IMR-90 (cell line): ENCODE measurements around the gene SBF2.

ENCODE experiments used
- BHLHE40 ChIP-seq: fragments of 150-350 bp; IDR thresholded peaks from 2 replicates; pipeline ENCODE4 v1.6.1; 2016; ENCODE audit warnings: mild to moderate bottlenecking, low read depth, low read length
- CHD1 ChIP-seq: IDR thresholded peaks from 2 replicates; pipeline ENCODE4 v1.6.1; 2012; ENCODE audit warnings: low read depth, low read length, improper control_type of control experiment
- MXI1 ChIP-seq: IDR thresholded peaks from 2 replicates; pipeline ENCODE4 v1.6.1; 2012; ENCODE audit warnings: low read depth, mild to moderate bottlenecking, low read length, moderate library complexity, borderline replicate concordance
- POLR2A ChIP-seq: IDR thresholded peaks from 2 replicates; pipeline ENCODE4 v1.6.1; 2012; ENCODE audit warnings: mild to moderate bottlenecking, low read depth, low read length
- RAD21 ChIP-seq: IDR thresholded peaks from 2 replicates; pipeline ENCODE4 v1.6.1; 2012; ENCODE audit warnings: low read length, improper control_type of control experiment
- SMC3 ChIP-seq: fragments of 150-350 bp; IDR thresholded peaks from 2 replicates; pipeline ENCODE4 v1.6.1; 2016; ENCODE audit warnings: low read depth, mild to moderate bottlenecking, antibody characterized with exemption, low read length, moderate library complexity
- TF ChIP-seq, protein P1 (sequence below): conservative IDR thresholded peaks from 2 replicates; pipeline ENCODE4 v1.5.1; 2012; ENCODE audit warnings: mild to moderate bottlenecking, low read depth, low read length, improper control_type of control experiment
- TF ChIP-seq, protein P2 (sequence below): fragments of 150-350 bp; IDR thresholded peaks from 2 replicates; pipeline ENCODE4 v1.6.1; 2017; ENCODE audit warnings: mild to moderate bottlenecking, antibody characterized with exemption, low read length, low read depth

DNA sequence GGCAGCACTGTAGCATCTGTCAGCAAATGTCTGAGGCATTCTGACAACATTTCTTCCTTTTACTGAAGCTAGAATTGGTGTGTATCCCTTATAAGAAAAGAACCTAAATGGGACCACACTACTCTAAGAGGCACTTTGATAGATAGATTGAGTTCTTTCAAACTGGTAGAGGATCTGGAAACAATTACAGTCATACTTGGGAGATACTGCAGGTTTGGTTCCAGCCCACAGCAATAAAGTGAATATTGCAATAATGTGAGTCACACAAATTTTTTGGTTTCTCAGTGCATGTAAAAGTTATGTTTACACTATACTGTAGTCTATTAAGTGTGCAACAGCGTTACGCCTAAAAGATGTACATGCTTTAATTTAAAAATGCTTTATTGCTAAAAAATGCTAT, 96.9 kb downstream of the SBF2 start:
- TF ChIP-seq CHD1 (no peak), MXI1 (no peak), BHLHE40 (no peak), SMC3 (no peak), RAD21 (no peak), POLR2A (no peak)
- TF ChIP-seq, protein P1, sequence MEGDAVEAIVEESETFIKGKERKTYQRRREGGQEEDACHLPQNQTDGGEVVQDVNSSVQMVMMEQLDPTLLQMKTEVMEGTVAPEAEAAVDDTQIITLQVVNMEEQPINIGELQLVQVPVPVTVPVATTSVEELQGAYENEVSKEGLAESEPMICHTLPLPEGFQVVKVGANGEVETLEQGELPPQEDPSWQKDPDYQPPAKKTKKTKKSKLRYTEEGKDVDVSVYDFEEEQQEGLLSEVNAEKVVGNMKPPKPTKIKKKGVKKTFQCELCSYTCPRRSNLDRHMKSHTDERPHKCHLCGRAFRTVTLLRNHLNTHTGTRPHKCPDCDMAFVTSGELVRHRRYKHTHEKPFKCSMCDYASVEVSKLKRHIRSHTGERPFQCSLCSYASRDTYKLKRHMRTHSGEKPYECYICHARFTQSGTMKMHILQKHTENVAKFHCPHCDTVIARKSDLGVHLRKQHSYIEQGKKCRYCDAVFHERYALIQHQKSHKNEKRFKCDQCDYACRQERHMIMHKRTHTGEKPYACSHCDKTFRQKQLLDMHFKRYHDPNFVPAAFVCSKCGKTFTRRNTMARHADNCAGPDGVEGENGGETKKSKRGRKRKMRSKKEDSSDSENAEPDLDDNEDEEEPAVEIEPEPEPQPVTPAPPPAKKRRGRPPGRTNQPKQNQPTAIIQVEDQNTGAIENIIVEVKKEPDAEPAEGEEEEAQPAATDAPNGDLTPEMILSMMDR: no peak
- TF ChIP-seq, protein P2, sequence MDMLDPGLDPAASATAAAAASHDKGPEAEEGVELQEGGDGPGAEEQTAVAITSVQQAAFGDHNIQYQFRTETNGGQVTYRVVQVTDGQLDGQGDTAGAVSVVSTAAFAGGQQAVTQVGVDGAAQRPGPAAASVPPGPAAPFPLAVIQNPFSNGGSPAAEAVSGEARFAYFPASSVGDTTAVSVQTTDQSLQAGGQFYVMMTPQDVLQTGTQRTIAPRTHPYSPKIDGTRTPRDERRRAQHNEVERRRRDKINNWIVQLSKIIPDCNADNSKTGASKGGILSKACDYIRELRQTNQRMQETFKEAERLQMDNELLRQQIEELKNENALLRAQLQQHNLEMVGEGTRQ: no peak
